DND-41 (cell line): Measurements from ENCODE around the gene OPCML.

Source experiments
- ATAC-seq: fragments of 200-7000 bp; cut with Tn5 transposase; 3 replicates; pipeline ENCODE4 v1.9.1; 2021; ENCODE audit warnings: low read depth; ENCODE audit not compliant: insufficient read depth
- DNase-seq: peaks from one replicate; pipeline ENCODE4 v3.0.0-alpha.2; 2020
- H2AFZ ChIP-seq: 2 replicates; pipeline ENCODE4 v1.6.0; 2012; ENCODE audit warnings: low read depth, low read length
- H3K27ac ChIP-seq: 2 replicates; pipeline ENCODE4 v1.5.1; 2012; ENCODE audit warnings: low read length, inconsistent platforms
- H3K27me3 ChIP-seq: fragments of 200-600 bp; sonication (generic); 2 replicates; pipeline ENCODE4 v1.6.0; 2012; ENCODE audit warnings: low read length, mild to moderate bottlenecking, inconsistent platforms; ENCODE audit not compliant: insufficient read depth, poor library complexity
- H3K36me3 ChIP-seq: 2 replicates; pipeline ENCODE4 v1.5.1; 2012; ENCODE audit warnings: low read length, inconsistent platforms; ENCODE audit not compliant: insufficient read depth
- H3K4me1 ChIP-seq: 2 replicates; pipeline ENCODE4 v1.5.1; 2012; ENCODE audit warnings: mild to moderate bottlenecking, low read length; ENCODE audit not compliant: insufficient read depth
- H3K4me2 ChIP-seq: 2 replicates; pipeline ENCODE4 v1.6.0; 2012; ENCODE audit warnings: mild to moderate bottlenecking, moderate library complexity, low read length, inconsistent platforms; ENCODE audit not compliant: insufficient read depth
- H3K4me3 ChIP-seq, 2 experiments: fragments of 200-600 bp in 1 of 2; shearing (Covaris generic) in 1 of 2; 2 replicates each; pipeline ENCODE4 v1.5.1; 2012 to 2016; ENCODE audit warnings: inconsistent platforms in 2 of 2, low read length in 2 of 2, mild to moderate bottlenecking in 2 of 2, low read depth in 1 of 2, moderate library complexity in 1 of 2
- H3K79me2 ChIP-seq: 2 replicates; pipeline ENCODE4 v1.6.0; 2012; ENCODE audit warnings: low read length, inconsistent platforms; ENCODE audit not compliant: insufficient read depth
- H3K9ac ChIP-seq: 2 replicates; pipeline ENCODE4 v1.6.0; 2012; ENCODE audit warnings: low read depth, mild to moderate bottlenecking, inconsistent platforms, low read length, moderate library complexity
- H3K9me3 ChIP-seq: 2 replicates; pipeline ENCODE4 v1.5.1; 2012; ENCODE audit warnings: low read length, moderate library complexity, mild to moderate bottlenecking, inconsistent platforms; ENCODE audit not compliant: insufficient read depth, severe bottlenecking
- H4K20me1 ChIP-seq: 2 replicates; pipeline ENCODE4 v1.6.0; 2012; ENCODE audit warnings: low read length; ENCODE audit not compliant: insufficient read depth
- EZH2 ChIP-seq: IDR thresholded peaks from 3 replicates; pipeline ENCODE4 v1.6.1; 2012; ENCODE audit warnings: borderline replicate concordance, low read depth, mild to moderate bottlenecking, moderate library complexity, low read length, inconsistent platforms; ENCODE audit not compliant: severe bottlenecking
- TF ChIP-seq, protein P1 (sequence below): IDR thresholded peaks from 2 replicates; pipeline ENCODE4 v1.5.1; 2012; ENCODE audit warnings: borderline replicate concordance, low read length, moderate library complexity, mild to moderate bottlenecking; ENCODE audit not compliant: poor library complexity, severe bottlenecking; ENCODE audit errors: extremely low read depth

The OPCML gene

DNA sequence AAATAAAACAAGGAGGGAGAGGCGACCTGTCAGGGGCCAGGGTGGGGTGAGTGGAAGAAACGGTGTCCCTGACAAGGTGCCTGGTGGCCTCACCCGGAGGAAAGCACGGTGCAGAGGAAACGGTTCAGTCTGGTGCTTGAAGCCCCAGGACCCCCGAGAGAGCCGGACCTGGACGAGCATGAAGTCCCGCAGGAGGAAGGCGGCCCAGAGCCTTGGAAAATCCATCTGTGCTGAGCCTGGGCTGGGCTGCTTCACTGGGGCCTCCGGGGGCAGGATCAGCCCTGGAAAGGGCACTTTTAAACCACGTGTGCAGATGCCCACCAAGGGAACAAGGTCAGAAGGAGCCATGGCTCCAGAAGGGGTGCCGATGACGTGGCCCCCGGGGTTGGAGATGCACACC is 467.3 kb downstream of the OPCML start:
- Histone ChIP-seq H2AFZ (no peak overlapping the region), H3K27me3 (peaks cover 16% of the 10 kb centered on the region), H3K9me3 (no peaks in the 10 kb centered on the region), H3K27ac (no peak overlapping the region), H3K79me2 (no peaks in the 10 kb centered on the region), H3K4me2 (no peak overlapping the region), H4K20me1 (no peaks in the 10 kb centered on the region; the same call in 1 of the 2 replicates), H3K4me3 (no peak overlapping the region), H3K36me3 (no peaks in the 10 kb centered on the region), H3K9ac (no peak overlapping the region), H3K4me1 (no peaks in the 10 kb centered on the region)
- ATAC-seq, result no peak
- no peak for DNase-seq
- TF ChIP-seq, protein P1, sequence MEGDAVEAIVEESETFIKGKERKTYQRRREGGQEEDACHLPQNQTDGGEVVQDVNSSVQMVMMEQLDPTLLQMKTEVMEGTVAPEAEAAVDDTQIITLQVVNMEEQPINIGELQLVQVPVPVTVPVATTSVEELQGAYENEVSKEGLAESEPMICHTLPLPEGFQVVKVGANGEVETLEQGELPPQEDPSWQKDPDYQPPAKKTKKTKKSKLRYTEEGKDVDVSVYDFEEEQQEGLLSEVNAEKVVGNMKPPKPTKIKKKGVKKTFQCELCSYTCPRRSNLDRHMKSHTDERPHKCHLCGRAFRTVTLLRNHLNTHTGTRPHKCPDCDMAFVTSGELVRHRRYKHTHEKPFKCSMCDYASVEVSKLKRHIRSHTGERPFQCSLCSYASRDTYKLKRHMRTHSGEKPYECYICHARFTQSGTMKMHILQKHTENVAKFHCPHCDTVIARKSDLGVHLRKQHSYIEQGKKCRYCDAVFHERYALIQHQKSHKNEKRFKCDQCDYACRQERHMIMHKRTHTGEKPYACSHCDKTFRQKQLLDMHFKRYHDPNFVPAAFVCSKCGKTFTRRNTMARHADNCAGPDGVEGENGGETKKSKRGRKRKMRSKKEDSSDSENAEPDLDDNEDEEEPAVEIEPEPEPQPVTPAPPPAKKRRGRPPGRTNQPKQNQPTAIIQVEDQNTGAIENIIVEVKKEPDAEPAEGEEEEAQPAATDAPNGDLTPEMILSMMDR, result no peak
- no peak for TF ChIP-seq EZH2

DNA sequence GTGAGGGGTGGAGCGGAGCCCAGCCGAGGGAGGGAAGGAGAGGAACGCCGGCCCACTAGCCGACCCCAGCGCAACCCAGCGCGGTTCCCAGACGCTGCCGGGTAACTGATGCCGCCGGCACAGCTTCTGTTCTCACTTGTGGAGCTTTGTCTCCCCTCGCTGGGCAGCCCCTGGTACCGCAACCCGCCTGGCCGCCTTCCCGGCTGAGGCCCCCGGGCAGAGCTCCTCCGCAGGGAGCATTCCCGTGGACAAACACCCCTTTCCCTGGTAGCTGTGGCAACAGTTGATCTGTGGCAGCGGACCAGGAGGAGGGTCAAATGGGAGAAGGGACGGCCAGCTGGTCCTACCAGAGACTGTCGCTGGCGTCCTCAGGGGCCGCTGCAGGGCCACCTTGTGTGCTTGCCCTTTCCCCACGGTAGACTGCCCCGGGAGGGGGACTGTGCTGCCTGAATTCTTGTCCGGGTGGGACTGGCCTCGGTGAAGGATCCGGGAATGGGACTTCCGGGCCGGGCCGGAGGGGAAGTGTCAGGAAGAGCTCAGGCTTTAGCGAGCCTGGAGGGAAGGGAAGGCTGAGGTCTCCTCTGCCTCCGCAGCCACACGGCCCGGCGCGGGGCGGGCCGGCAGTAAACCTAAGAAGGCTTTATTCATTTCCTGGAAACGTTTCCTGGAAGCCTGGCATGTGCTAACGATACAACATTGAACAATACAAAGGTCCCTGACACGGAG is 468.0 kb downstream of the OPCML start:
- Histone ChIP-seq H3K36me3 (no peaks in the 10 kb centered on the region), H3K27ac (no peak overlapping the region), H3K4me1 (no peaks in the 10 kb centered on the region), H4K20me1 (no peaks in the 10 kb centered on the region; the same call in 1 of the 2 replicates), H3K4me2 (no peak overlapping the region), H2AFZ (no peak overlapping the region), H3K27me3 (peaks cover 12% of the 10 kb centered on the region), H3K4me3 (no peak overlapping the region), H3K9ac (no peak overlapping the region), H3K79me2 (no peaks in the 10 kb centered on the region), H3K9me3 (no peaks in the 10 kb centered on the region)
- DNase-seq, result no peak
- TF ChIP-seq, protein P1, result peak; percentile 47
- no peak for TF ChIP-seq EZH2
- ATAC-seq, result no peak

DNA sequence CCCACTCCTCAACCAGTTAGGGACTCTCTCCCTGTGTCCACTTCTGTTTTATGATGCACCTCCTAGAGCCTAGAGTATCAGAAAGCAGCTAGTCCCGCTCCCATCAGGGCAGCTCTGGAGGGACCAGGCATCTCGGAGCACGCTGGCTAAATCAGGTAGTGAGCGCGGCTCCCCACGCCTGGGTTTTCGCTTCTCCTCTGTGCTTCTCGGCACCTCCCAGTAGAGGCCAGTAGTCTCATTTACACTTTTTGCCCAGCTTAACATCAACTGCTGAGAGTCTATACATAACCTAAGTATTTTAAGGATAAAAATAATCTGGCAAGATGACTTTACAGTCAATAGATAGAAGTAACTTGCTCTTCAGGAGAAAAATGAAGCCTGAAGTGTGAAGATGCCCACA is 473.8 kb downstream of the OPCML start:
- Histone ChIP-seq H3K79me2 (no peaks in the 10 kb centered on the region), H2AFZ (no peak overlapping the region)

More for the DNA sequence above, 473.8 kb downstream of the OPCML start:
- Histone ChIP-seq H3K27me3 (peaks cover 12% of the 10 kb centered on the region), H3K9me3 (no peaks in the 10 kb centered on the region), H3K27ac (no peak overlapping the region), H3K9ac (no peak overlapping the region), H3K36me3 (no peaks in the 10 kb centered on the region), H3K4me1 (no peaks in the 10 kb centered on the region), H3K4me2 (no peak overlapping the region), H4K20me1 (no peaks in the 10 kb centered on the region), H3K4me3 (no peak overlapping the region)
- TF ChIP-seq EZH2, result no peak
- TF ChIP-seq, protein P1, result no peak
- ATAC-seq (no peak), DNase-seq (no peak)
